ENCODE measurements around the gene FBXL3. TPM values are rescaled to one million over a fixed set of nuclear protein-coding genes. Genes with fewer than 3 reads are reported as not detected.

Gene FBXL3
- total and polyA plus RNA-seq, 2 of the 8 experiments (the other 6 are each of a cell fraction or from before 2014, with no cell fraction given), result 4.9 to 14.9 TPM

- TF ChIP-seq HDAC6 (IDR thresholded peaks at IDR 0.05; ENCODE audit: low read depth, low read length), result no peak
- TF ChIP-seq TAF1 (IDR thresholded peaks at IDR 0.05; ENCODE audit: low read depth, low read length), result peak; percentile 91
- no peak for TF ChIP-seq JUND (IDR thresholded peaks at IDR 0.05; ENCODE audit: low read length)
- TF ChIP-seq SIRT6 (IDR thresholded peaks at IDR 0.05; ENCODE audit: low read length), result no peak
- TF ChIP-seq CHD1 (IDR thresholded peaks at IDR 0.05; ENCODE audit: low read depth, low read length), result no peak
- TF ChIP-seq CBX5 (IDR thresholded peaks at IDR 0.05; ENCODE audit: low read depth, low read length), result no peak
- peak; percentile 79 for TF ChIP-seq KDM4A (IDR thresholded peaks at IDR 0.05; ENCODE audit: low read depth, low read length, severe bottlenecking)
Measured at GRCh38 chr13:76991796-76992547, 35.0 kb downstream of the FBXL3 start, which contains the start of gene CLN5 (continued).
